ACC112 (cell line): ENCODE results near the gene C2CD3.

Experiments used
- H2AFZ ChIP-seq: fragments of 200-600 bp; sonication (generic); one replicate; pipeline ENCODE4 v1.6.0; 2017; ENCODE audit warnings: antibody characterized with exemption, low read length; ENCODE audit not compliant: unreplicated experiment
- H3K27ac ChIP-seq: fragments of 200-600 bp; sonication (generic); 2 replicates; pipeline ENCODE4 v1.5.1; 2014; ENCODE audit warnings: low read depth, mild to moderate bottlenecking, antibody characterized with exemption, low read length, moderate library complexity
- H3K27me3 ChIP-seq: fragments of 200-600 bp; sonication (generic); 2 replicates; pipeline ENCODE4 v1.6.1; 2014; ENCODE audit warnings: mild to moderate bottlenecking, antibody characterized with exemption, low read length, moderate library complexity, mixed read lengths; ENCODE audit not compliant: insufficient read depth
- H3K36me3 ChIP-seq: fragments of 200-600 bp; sonication (generic); 2 replicates; pipeline ENCODE4 v1.6.1; 2016; ENCODE audit warnings: mild to moderate bottlenecking, antibody characterized with exemption, low read length, moderate library complexity, mixed read lengths; ENCODE audit not compliant: insufficient read depth
- H3K4me1 ChIP-seq: fragments of 200-600 bp; sonication (generic); one replicate; pipeline ENCODE4 v1.6.1; 2016; ENCODE audit warnings: low read length, mixed read lengths; ENCODE audit not compliant: insufficient read depth, unreplicated experiment, control insufficient read depth
- H3K4me3 ChIP-seq: fragments of 200-600 bp; sonication (generic); 2 replicates; pipeline ENCODE4 v1.5.1; 2014; ENCODE audit warnings: mild to moderate bottlenecking, low read depth, low read length
- H3K79me2 ChIP-seq: fragments of 200-600 bp; sonication (generic); one replicate; pipeline ENCODE4 v1.6.0; 2016; ENCODE audit warnings: low read length; ENCODE audit not compliant: control insufficient read depth, unreplicated experiment, insufficient read depth

The C2CD3 gene

GRCh38 chr11:74162681-74163467, 7.9 kb downstream of the C2CD3 start:
- Histone ChIP-seq H2AFZ (no peak overlapping the region), H3K79me2 (no peaks in the 10 kb centered on the region), H3K27me3 (no peaks in the 10 kb centered on the region), H3K27ac (no peak overlapping the region), H3K4me3 (no peak overlapping the region), H3K4me1 (no peaks in the 10 kb centered on the region), H3K36me3 (peaks cover 29% of the 10 kb centered on the region)

GRCh38 chr11:74159642-74160041, 11.2 kb downstream of the C2CD3 start:
- H3K36me3 ChIP-seq, result peaks cover 15% of the 10 kb centered on the region; the same call in 1 of the 2 replicates
- no peak overlapping the region for H3K27ac ChIP-seq
- H3K4me1 ChIP-seq, result peaks cover 9% of the 10 kb centered on the region
- no peaks in the 10 kb centered on the region for H3K27me3 ChIP-seq
- H3K4me3 ChIP-seq, result no peak overlapping the region
- no peaks in the 10 kb centered on the region for H3K79me2 ChIP-seq
- no peak overlapping the region for H2AFZ ChIP-seq

GRCh38 chr11:74157169-74157568, 13.6 kb downstream of the C2CD3 start:
- H3K4me3 ChIP-seq, result no peak overlapping the region
- no peaks in the 10 kb centered on the region for H3K27me3 ChIP-seq
- H3K79me2 ChIP-seq, result no peaks in the 10 kb centered on the region
- H3K4me1 ChIP-seq, result peaks cover 13% of the 10 kb centered on the region
- H2AFZ ChIP-seq, result no peak overlapping the region
- H3K36me3 ChIP-seq, result peaks cover 14% of the 10 kb centered on the region
- no peak overlapping the region for H3K27ac ChIP-seq

- Histone ChIP-seq H3K79me2 (no peaks in the 10 kb centered on the region), H3K27me3 (no peaks in the 10 kb centered on the region), H3K36me3 (peaks cover 14% of the 10 kb centered on the region; the same call in 1 of the 2 replicates)
Observed at GRCh38 chr11:74154620-74155281, 16.1 kb downstream of the C2CD3 start.

GRCh38 chr11:74153224-74153623, 17.6 kb downstream of the C2CD3 start:
- peaks cover 14% of the 10 kb centered on the region; the same call in 1 of the 2 replicates for H3K36me3 ChIP-seq
- no peaks in the 10 kb centered on the region for H3K79me2 ChIP-seq
- no peak overlapping the region for H3K4me3 ChIP-seq
- H2AFZ ChIP-seq, result no peak overlapping the region
- H3K27ac ChIP-seq, result no peak overlapping the region
- no peaks in the 10 kb centered on the region for H3K27me3 ChIP-seq
- peaks cover 23% of the 10 kb centered on the region for H3K4me1 ChIP-seq

More at GRCh38 chr11:74154620-74155281, 16.1 kb downstream of the C2CD3 start:
- Histone ChIP-seq H3K4me3 (peak overlapping the region; percentile 8; the same call in 1 of the 2 replicates), H3K27ac (peak overlapping the region; percentile 43; the same call in 1 of the 2 replicates), H3K4me1 (peaks cover 13% of the 10 kb centered on the region), H2AFZ (no peak overlapping the region)

- Histone ChIP-seq H3K4me1 (peaks cover 28% of the 10 kb centered on the region), H3K36me3 (peaks cover 7% of the 10 kb centered on the region; the same call in 1 of the 2 replicates), H3K79me2 (no peaks in the 10 kb centered on the region), H3K4me3 (no peak overlapping the region), H3K27ac (no peak overlapping the region), H3K27me3 (no peaks in the 10 kb centered on the region), H2AFZ (no peak overlapping the region)
Observed at GRCh38 chr11:74147199-74147929, 23.4 kb downstream of the C2CD3 start.

GRCh38 chr11:74144592-74144991, 26.2 kb downstream of the C2CD3 start:
- no peak overlapping the region for H3K27ac ChIP-seq
- no peaks in the 10 kb centered on the region for H3K27me3 ChIP-seq
- H2AFZ ChIP-seq, result no peak overlapping the region
- H3K4me1 ChIP-seq, result peaks cover 47% of the 10 kb centered on the region
- no peaks in the 10 kb centered on the region for H3K79me2 ChIP-seq
- H3K36me3 ChIP-seq, result no peaks in the 10 kb centered on the region
- no peak overlapping the region for H3K4me3 ChIP-seq

GRCh38 chr11:74142624-74143023, 28.2 kb downstream of the C2CD3 start:
- no peak overlapping the region for H3K27ac ChIP-seq
- no peak overlapping the region for H3K4me3 ChIP-seq
- H3K27me3 ChIP-seq, result no peaks in the 10 kb centered on the region
- H3K36me3 ChIP-seq, result no peaks in the 10 kb centered on the region
- no peak overlapping the region for H2AFZ ChIP-seq
- no peaks in the 10 kb centered on the region for H3K79me2 ChIP-seq
- peaks cover 51% of the 10 kb centered on the region for H3K4me1 ChIP-seq

GRCh38 chr11:74141908-74142307, 28.9 kb downstream of the C2CD3 start:
- no peak overlapping the region for H2AFZ ChIP-seq
- peaks cover 45% of the 10 kb centered on the region for H3K4me1 ChIP-seq
- H3K79me2 ChIP-seq, result no peaks in the 10 kb centered on the region
- H3K36me3 ChIP-seq, result no peaks in the 10 kb centered on the region
- no peaks in the 10 kb centered on the region for H3K27me3 ChIP-seq
- no peak overlapping the region for H3K27ac ChIP-seq
- no peak overlapping the region for H3K4me3 ChIP-seq

- H3K36me3 ChIP-seq, result peaks cover 3% of the 10 kb centered on the region; the same call in 1 of the 2 replicates
- H3K4me1 ChIP-seq, result peaks cover 45% of the 10 kb centered on the region
- no peak overlapping the region for H3K27ac ChIP-seq
Observed at GRCh38 chr11:74141241-74141695, 29.5 kb downstream of the C2CD3 start.

More at GRCh38 chr11:74141241-74141695, 29.5 kb downstream of the C2CD3 start:
- no peak overlapping the region for H2AFZ ChIP-seq
- no peaks in the 10 kb centered on the region for H3K27me3 ChIP-seq
- H3K79me2 ChIP-seq, result no peaks in the 10 kb centered on the region
- no peak overlapping the region for H3K4me3 ChIP-seq
